B cell (primary cell): Measurements from ENCODE around the gene IFNW1.

ENCODE experiments used
- CTCF ChIP-seq: fragments of 200-600 bp; IDR thresholded peaks from one replicate; pipeline ENCODE4 v1.8.0; 2022; ENCODE audit warnings: antibody characterized with exemption, mild to moderate bottlenecking
- EZH2 ChIP-seq: IDR thresholded peaks from 2 replicates; pipeline ENCODE4 v1.6.1; 2012; ENCODE audit warnings: borderline replicate concordance, low read depth, mild to moderate bottlenecking, moderate library complexity, low read length; ENCODE audit not compliant: insufficient read depth, poor library complexity, severe bottlenecking

DNA sequence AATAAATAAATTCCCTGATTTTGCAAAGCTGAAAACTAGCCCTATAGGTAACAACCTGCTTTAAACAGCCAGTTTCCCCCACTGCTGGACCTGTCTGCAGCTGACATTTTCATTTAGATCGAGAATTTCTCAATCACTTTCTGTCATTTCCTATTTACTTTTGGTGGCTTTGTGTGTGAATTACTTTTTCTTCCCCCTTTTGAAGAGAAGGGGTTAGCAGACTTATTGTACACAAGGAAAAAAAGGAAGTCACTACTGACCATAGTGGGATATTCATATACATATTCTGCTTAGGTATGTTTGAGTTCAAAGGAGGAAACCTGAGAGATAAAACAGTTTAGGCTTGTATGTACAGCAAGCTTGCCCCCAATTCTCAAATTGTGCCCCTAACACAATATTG is 36.8 kb downstream of the IFNW1 start:
- TF ChIP-seq CTCF (no peak), EZH2 (no peak)
